Activated effector memory CD4-positive, alpha-beta T cell treated with Interleukin-2 at 50 U/mL for 16 hours (primary cell): ENCODE data around the gene DGKB.
"Not testable (repeated sequence)": the region's sequence is repeated elsewhere in the genome, so short reads cannot be mapped to it uniquely, and the experiment has no call there.

ENCODE experiments used
- DNase-seq: peaks from one replicate; pipeline ENCODE4 v3.0.0-alpha.2; 2020

The DGKB gene

GRCh38 chr7:14570750-14571607 lies 331.6 kb downstream of the DGKB start:
- no peak for DNase-seq

DNA sequence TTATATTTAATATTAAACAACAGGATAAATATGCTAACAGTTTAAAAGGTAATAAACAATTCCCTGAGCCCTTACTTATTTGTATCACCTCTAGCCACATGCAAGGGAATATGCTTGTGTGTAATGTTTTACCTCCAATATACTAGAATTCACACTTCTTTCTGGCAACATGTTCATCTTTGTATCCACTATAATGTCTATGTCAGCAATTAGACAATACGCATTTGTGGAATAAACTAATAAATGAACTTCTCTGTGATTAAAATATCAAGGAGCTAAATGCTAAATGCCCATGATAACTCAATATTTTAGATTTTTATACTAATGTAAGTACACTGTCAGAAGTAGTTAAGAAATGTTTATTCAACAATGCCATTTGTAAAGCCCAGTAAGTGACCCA lies 350.5 kb downstream of the DGKB start:
- no peak for DNase-seq

- no peak for DNase-seq
These were observed 351.2 kb downstream of the DGKB start for GRCh38 chr7:14551310-14551709.

DNA sequence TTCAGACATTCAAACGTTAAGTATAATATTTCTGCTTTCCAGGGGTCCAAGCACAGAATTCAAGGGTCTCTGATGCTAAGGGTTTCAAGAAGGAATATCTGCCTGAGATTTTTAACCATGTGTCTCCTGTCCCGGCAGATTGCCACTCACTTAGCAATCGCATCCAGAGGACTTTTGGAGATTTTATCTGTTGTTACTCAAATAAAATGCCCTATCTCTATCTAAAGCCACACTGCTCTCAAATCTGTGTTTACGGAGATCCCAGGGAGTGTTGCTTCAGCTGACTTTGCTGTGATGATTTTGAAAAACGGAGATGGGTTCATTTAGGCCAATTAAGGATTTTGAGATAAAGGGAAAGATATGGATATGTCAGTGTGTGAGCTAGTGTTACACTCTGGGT lies 359.9 kb downstream of the DGKB start:
- DNase-seq, result no peak

- DNase-seq, result no peak
These were observed 381.4 kb downstream of the DGKB start for GRCh38 chr7:14521183-14521582.

DNA sequence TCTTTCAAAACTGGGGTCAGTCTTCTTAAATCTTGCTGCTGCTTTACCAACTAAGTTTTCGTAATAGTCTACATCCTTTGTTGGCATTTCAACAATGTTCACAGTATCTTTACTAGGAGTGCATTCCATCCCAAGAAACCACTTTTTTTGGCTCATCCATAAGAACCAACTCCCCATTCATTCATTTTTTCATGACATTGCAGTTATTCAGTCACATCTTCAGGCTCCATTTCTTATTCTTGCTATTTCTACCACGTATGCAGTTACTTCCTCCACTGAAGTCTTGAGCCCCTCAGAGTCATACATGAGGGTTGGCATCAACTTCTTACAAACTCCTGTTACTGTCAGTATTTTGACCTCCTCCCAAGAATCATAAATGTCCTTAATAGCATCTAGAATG lies 392.3 kb downstream of the DGKB start:
- DNase-seq, result no peak

- no peak for DNase-seq
These were observed 394.9 kb downstream of the DGKB start for GRCh38 chr7:14507617-14508016.

- no peak for DNase-seq
These were observed 396.6 kb downstream of the DGKB start for GRCh38 chr7:14505906-14506305.

DNA sequence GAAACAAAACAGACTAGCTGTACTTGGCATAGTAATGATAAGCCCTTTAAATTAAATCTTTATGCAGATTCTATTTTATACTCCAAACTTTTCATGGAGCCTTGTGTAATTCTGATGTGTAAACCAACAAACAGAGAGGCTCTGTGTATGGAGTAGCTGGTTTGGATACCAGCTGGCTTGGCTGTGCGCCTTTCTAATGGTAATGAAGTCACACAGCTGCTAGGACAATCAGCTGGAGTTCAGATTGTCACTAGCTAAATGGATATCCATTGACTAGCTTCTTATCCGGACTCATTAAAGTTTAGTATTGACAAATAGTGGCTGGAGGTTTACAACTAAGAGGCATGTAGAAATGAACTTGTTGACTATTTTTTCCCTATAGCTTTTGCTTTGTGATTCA lies 398.4 kb downstream of the DGKB start:
- DNase-seq, result no peak

DNA sequence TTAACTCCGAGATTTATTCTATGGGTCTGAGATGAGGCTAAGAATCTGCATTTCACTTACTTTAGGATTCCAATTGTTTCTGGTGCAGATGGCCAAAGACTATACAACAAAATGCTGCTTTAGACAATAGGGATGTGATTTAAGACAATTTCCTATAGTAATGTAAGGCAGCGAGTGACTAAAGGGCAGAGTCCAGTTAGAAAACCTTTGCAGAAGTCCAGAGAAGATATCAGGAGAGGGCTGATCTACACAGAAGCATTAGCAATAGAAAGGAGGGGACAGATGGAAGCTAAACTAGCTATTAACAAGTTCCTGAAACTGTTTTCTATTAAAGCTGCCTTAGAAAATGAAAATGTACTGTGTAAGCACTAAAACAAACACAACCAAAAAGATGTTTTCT lies 398.9 kb downstream of the DGKB start:
- no peak for DNase-seq

- DNase-seq, result no peak
These were observed 401.1 kb downstream of the DGKB start for GRCh38 chr7:14501436-14501835.

DNA sequence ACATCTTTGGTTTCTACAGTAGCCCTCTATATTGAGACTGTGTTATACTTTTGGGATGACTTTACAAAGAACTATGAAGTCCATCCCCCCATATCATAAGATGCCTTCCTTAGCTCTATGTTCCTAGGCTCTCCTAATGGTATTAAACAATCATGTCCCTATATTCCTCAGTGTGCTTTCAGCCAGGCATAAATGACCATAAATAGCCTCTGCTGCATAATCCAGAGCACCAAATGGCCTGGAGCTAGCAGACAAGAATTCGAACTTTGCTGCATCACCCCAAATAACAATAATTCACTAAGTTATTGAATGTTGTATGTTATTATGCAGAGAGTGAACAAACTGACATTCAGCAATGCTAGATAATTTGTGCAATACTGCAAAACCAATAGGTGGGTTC lies 405.2 kb downstream of the DGKB start:
- no peak for DNase-seq

GRCh38 chr7:14495633-14496032 lies 406.9 kb downstream of the DGKB start:
- no peak for DNase-seq

GRCh38 chr7:14487701-14488395 lies 414.7 kb downstream of the DGKB start:
- DNase-seq, result no peak

- DNase-seq, result no peak
These were observed 418.9 kb downstream of the DGKB start for GRCh38 chr7:14483663-14484062.

DNA sequence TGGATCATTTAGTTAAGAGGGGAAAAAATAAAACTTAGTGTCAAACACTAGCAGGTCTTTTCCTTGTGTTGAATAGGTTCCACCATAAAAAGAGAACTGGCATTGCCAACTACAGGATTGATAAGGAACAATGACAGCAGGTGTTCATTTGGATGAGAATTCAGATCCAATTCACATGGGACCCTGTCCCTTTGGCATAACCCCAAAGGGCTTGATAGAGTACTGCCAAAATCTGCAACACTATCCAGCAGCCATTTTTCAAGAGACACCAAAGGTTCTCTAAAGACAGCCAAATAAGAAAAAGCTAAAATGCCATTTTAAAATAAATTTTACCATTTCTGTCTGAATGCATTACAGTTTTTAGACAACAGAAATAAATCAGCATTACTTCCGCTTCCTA lies 422.3 kb downstream of the DGKB start:
- DNase-seq, result no peak

DNA sequence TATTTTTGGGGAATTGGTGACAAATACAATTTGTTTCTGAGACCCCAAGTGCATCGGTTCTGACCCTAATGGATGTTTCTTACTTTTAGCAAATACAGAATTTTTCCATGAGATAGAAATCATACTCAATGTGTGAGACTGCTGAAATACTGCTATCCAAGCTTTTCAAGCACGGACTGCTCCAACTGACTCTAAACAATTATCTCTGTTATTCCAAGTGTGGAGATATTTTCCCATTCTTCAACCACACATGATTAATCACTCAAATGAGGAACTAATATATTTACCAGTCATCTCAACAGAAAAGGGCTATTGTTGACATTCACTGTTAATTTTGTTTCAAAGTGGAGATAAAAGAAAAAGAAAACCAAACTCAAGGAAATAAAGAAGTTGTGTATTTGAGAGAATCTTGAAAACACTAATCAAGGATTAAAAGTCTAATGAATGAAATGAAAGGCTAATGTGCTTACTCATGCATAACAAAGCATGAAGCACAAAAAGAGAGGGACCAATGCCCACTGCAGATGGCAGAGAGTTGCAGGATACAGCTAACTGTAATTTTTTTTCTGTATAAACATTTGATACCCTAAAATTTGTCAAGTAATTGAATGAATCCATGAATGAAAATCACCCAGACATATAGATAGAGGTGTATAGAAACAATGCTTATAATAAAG lies 423.6 kb downstream of the DGKB start:
- no peak for DNase-seq

- DNase-seq, result not testable (repeated sequence)
These were observed 440.8 kb downstream of the DGKB start for GRCh38 chr7:14461716-14462115.

DNA sequence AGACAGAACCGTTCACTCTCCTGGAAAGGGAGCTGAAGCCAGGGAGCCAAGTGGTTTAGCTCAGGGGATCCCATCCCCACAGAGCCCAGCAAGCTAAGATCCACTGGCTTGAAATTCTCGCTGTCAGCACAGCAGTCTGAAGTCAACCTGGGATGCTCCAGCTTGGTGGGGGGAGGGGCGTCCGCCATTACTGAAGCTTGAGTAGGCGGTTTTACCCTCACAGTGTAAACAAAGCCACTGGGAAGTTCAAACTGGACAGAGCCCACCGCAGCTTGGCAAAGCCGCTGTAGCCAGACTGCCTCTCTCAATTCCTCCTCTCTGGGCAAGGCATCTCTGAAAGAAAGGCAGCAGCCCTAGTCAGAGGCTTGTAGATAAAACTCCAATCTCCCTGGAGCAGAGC lies 443.7 kb downstream of the DGKB start:
- DNase-seq, result not testable (repeated sequence)

DNA sequence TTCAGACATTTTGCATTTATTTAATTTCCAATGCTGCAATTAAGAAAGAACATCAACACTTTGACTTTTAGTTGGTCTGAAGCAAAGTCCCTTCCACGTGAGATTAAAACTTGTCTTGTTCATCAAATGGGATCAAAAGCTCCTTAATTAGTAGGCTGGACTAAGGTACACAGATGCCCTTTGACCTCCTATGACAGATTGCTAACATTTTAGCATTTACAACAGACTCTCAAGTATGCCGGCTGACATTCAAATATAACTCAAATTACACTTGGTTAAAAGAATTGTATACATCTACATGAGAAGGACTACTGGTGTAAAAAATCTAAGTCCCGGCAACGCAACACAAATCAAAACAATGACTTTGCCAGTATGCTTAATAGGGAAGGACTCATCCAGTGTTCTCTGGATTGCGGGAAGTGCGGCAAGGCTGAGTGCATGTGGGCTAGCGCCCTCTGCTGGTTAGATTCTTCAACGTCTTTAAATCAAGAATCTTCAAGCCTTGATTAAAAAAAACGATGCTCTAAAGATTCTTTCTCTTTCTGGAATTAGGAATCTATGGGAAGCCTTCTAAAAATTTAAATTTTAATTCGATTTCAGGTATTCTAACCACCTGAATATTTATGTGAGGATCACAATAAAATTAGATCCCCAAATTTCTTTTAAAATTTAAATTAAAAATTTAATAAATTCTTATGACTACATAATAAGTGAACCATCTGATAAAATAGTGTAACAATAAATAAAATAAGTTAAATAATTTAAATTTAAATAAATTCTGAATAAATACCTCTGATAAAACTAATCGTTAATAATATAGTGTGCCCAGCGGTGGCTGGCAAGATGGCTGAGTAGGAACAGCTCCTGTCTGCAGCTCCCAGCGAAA lies 444.7 kb downstream of the DGKB start:
- no peak for DNase-seq

DNA sequence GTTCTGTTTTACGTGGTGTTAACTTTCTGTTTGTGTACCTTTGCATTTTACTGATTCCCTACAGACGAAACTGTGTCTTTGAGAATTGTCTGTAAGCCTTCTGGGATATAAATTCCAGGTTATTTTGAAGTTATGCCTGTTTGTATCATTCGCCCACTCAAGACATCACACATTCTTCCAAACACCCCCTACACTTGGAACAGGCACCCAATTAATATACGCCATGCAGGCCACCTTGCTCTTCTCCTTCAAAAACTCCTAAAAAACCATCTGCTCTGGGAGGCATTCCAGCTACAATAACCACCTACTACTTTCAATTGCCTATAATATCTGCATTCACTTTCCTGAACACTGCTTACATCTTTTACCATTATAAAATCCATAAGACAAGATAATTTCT lies 453.3 kb downstream of the DGKB start:
- DNase-seq, result no peak

GRCh38 chr7:14446829-14447228 lies 455.7 kb downstream of the DGKB start:
- DNase-seq, result no peak

- DNase-seq, result no peak
These were observed 456.3 kb downstream of the DGKB start for GRCh38 chr7:14446219-14446618.
